K562 (cell line): ENCODE measurements around the gene GRIA3. TPM values are rescaled to one million over a fixed set of nuclear protein-coding genes. Genes with fewer than 3 reads are reported as not detected.
A peak's percentile ranks its signal among the peaks of the same experiment; 100 is the strongest.

ENCODE experiments used
- ATAC-seq: fragments of 200-7000 bp; cut with Tn5 transposase; 3 replicates; pipeline ENCODE4 v1.9.1; 2020; ENCODE audit warnings: moderate library complexity
- BruUV-seq: library from RNA; stranded (reverse); fragments of 400-500 nt; replicated peaks from 2 replicates; lab custom pipeline; 2021; lab: Mats Ljungman, UMichigan
- CTCF ChIA-PET: fragments of 300-600 bp; formaldehyde crosslinking; extraction: SDS; loops from one replicate; lab custom pipeline; 2021; ENCODE audit warnings: low intra/inter-chr PET ratio; lab: Yijun Ruan, JAX
- POLR2A ChIA-PET: fragments of 300-600, 350-650 bp; sonication (Branson Sonifier 250); formaldehyde crosslinking; extraction: SDS; loops from one replicate; lab custom pipeline; 2021; ENCODE audit warnings: antibody characterized with exemption, inconsistent platforms; lab: Yijun Ruan, JAX
- DNase-seq, 4 experiments: peaks; one replicate each; pipeline versions ENCODE4 v3.0.0 to v3.0.0-alpha.2; 2011 to 2018; ENCODE audit warnings: low spot score in 3 of 4, mixed read lengths in 3 of 4; ENCODE audit errors: extremely low read depth in 1 of 4
- FAIRE-seq: peaks from 2 replicates; lab custom pipeline; 2011; peaks lifted over from hg19 to GRCh38; lab: Jason Lieb, UNC
- H2AFZ ChIP-seq: 2 replicates; pipeline ENCODE4 v1.6.0; 2011; ENCODE audit warnings: low read depth, low read length, control low read depth, inconsistent platforms
- H3K27ac ChIP-seq: fragments of 200-600 bp; 3 replicates; pipeline ENCODE4 v1.8.0; 2011; ENCODE audit warnings: low read depth, mild to moderate bottlenecking, control low read depth, inconsistent platforms, low read length, moderate library complexity, mixed read lengths; ENCODE audit errors: extremely low read depth
- H3K27me3 ChIP-seq, 2 experiments: fragments of 300-600 bp in 1 of 2; 2 replicates in 1 of 2; 3 replicates in 1 of 2; pipeline versions ENCODE4 v1.6.0 to v1.8.0; 2011; ENCODE audit warnings: inconsistent platforms in 2 of 2, low read length in 2 of 2, mild to moderate bottlenecking in 1 of 2, mixed read lengths in 1 of 2, moderate library complexity in 1 of 2; ENCODE audit not compliant: control insufficient read depth in 2 of 2, insufficient read depth in 2 of 2
- H3K36me3 ChIP-seq: fragments of 300-600 bp; 3 replicates; pipeline ENCODE4 v1.8.0; 2011; ENCODE audit warnings: mild to moderate bottlenecking, low read length, inconsistent platforms; ENCODE audit not compliant: control insufficient read depth, insufficient read depth
- H3K4me1 ChIP-seq, 2 experiments: fragments of 200-600 bp in 1 of 2; replicated peaks in 1 of 2; 2 replicates in 1 of 2; 3 replicates in 1 of 2; pipeline versions ENCODE4 v1.5.1 to v1.8.0; 2011; ENCODE audit warnings: inconsistent platforms in 2 of 2, low read length in 2 of 2, mild to moderate bottlenecking in 1 of 2, mixed read lengths in 1 of 2, moderate library complexity in 1 of 2; ENCODE audit not compliant: control insufficient read depth in 2 of 2, insufficient read depth in 2 of 2
- H3K4me2 ChIP-seq: 2 replicates; pipeline ENCODE4 v1.6.1; 2011; ENCODE audit warnings: low read length, control low read depth, inconsistent platforms, mixed read lengths; ENCODE audit not compliant: insufficient read depth
- H3K4me3 ChIP-seq: fragments of 200-600 bp; sonication (generic), shearing (Covaris generic); 2 replicates; pipeline ENCODE4 v1.5.1; 2016; ENCODE audit warnings: control low read depth, inconsistent platforms
- H3K79me2 ChIP-seq: fragments of 200-600 bp; 3 replicates; pipeline ENCODE4 v1.8.0; 2011; ENCODE audit warnings: low read length, inconsistent platforms; ENCODE audit not compliant: control insufficient read depth, insufficient read depth
- H3K9ac ChIP-seq, 2 experiments: 2 replicates each; pipeline versions ENCODE4 v1.6.0 to v1.6.1; 2011; ENCODE audit warnings: low read depth in 2 of 2, low read length in 2 of 2, control low read depth in 1 of 2, inconsistent platforms in 1 of 2, mild to moderate bottlenecking in 1 of 2, mixed read lengths in 1 of 2; ENCODE audit not compliant: insufficient read depth in 1 of 2
- H3K9me1 ChIP-seq: one replicate; pipeline ENCODE4 v1.6.0; 2011; ENCODE audit warnings: inconsistent platforms, mild to moderate bottlenecking, low read length, moderate library complexity; ENCODE audit not compliant: control insufficient read depth, insufficient read depth
- H3K9me3 ChIP-seq: replicated peaks from 2 replicates; pipeline ENCODE4 v1.5.1; 2011; ENCODE audit warnings: low read depth, low read length, inconsistent platforms; ENCODE audit not compliant: control insufficient read depth, insufficient read depth
- H4K20me1 ChIP-seq: replicated peaks from 2 replicates; pipeline ENCODE4 v1.6.1; 2011; ENCODE audit warnings: low read length, inconsistent platforms, mixed read lengths; ENCODE audit not compliant: control insufficient read depth, insufficient read depth
- FOXM1 ChIP-seq, 2 experiments: fragments of 450-650 bp in 1 of 2; sonication (generic) in 1 of 2; formaldehyde crosslinking in 1 of 2; IDR thresholded peaks; 2 replicates each; pipeline versions ENCODE4 v1.6.1 to v1.9.0; 2017 to 2022; ENCODE audit warnings: low read depth in 2 of 2, mild to moderate bottlenecking in 2 of 2, missing genetic modification reagents in 1 of 2, moderate library complexity in 1 of 2
- HINFP ChIP-seq: fragments of 450-650 bp; conservative IDR thresholded peaks from 2 replicates; pipeline ENCODE4 v1.6.1; 2016; ENCODE audit warnings: missing genetic modification characterization, low read depth, mild to moderate bottlenecking, control low read depth, missing compliant biosample characterization
- PCBP1 ChIP-seq: fragments of 200-400 bp; formaldehyde crosslinking; IDR thresholded peaks from 2 replicates; pipeline ENCODE4 v1.6.1; 2018; ENCODE audit warnings: mild to moderate bottlenecking, low read depth, low read length; ENCODE audit not compliant: poor library complexity, severe bottlenecking
- WHSC1 ChIP-seq: IDR thresholded peaks from one replicate; pipeline ENCODE4 v1.6.1; 2012; ENCODE audit warnings: low read length, control low read depth, inconsistent platforms
- ZNF316 ChIP-seq: fragments of 450-650 bp; IDR thresholded peaks from 2 replicates; pipeline ENCODE4 v1.6.1; 2016
- WGBS: fragments of 100-300 bp; shearing (Covaris generic); methylation state at CpG from one replicate; pipeline ENCODE4 v1.1.6; 2016; ENCODE audit warnings: low coverage, mixed read lengths; ENCODE audit not compliant: insufficient coverage; ENCODE audit errors: missing lambda C conversion rate; 5-methylcytosine and 5-hydroxymethylcytosine counted together
- in situ Hi-C: fragments of 300-500 bp; cut with MboI; formaldehyde crosslinking; loops from 4 replicates; pipeline ENCODE4 v1.15.0; 2018; ENCODE audit warnings: inconsistent platforms, mixed read lengths
- intact Hi-C: fragments of 100-400 bp; cut with micrococcal nuclease; formaldehyde crosslinking; loops from 2 replicates; pipeline ENCODE4 v1.14.2; 2022
- polyA plus RNA-seq, 8 experiments: library from polyadenylated mRNA; depleted of rRNA in 4 of 8; stranded (reverse) in 5 of 8; unstranded in 3 of 8; fragments of >200 nt; fragmentation: Nextera tagmentation in 2 of 8; fragmentation: Illumina TruSeq in 1 of 8; extraction: Ambion mirVana in 2 of 8; extraction: Trizol in 1 of 8; gene quantifications; 2 replicates each; pipeline versions ENCODE4 v1.2.1 to v1.2.3, GENCODE V29; 2011 to 2014; ENCODE audit warnings: inconsistent platforms in 1 of 8, missing spikeins in 1 of 8
- total RNA-seq, 7 experiments: library from RNA; depleted of rRNA in 6 of 7; stranded (reverse); fragments of >200 nt in 6 of 7; fragmentation: Illumina TruSeq in 2 of 7; extraction: Trizol in 2 of 7; gene quantifications; 2 replicates each; pipeline versions ENCODE4 v1.2.1 to v1.2.3, GENCODE V29; 2011 to 2021; ENCODE audit warnings: low replicate concordance in 1 of 7
- TF ChIP-seq, protein P1 (sequence below): sonication (generic); formaldehyde crosslinking; IDR thresholded peaks from 2 replicates; pipeline ENCODE4 v1.8.0; 2022; ENCODE audit warnings: mild to moderate bottlenecking, missing genetic modification reagents

GRIA3 gene
- total and polyA plus RNA-seq, 9 of the 15 experiments (the other 6 are each of a cell fraction or from before 2014, with no cell fraction given) = 0.10 TPM; not detected in 8

DNA sequence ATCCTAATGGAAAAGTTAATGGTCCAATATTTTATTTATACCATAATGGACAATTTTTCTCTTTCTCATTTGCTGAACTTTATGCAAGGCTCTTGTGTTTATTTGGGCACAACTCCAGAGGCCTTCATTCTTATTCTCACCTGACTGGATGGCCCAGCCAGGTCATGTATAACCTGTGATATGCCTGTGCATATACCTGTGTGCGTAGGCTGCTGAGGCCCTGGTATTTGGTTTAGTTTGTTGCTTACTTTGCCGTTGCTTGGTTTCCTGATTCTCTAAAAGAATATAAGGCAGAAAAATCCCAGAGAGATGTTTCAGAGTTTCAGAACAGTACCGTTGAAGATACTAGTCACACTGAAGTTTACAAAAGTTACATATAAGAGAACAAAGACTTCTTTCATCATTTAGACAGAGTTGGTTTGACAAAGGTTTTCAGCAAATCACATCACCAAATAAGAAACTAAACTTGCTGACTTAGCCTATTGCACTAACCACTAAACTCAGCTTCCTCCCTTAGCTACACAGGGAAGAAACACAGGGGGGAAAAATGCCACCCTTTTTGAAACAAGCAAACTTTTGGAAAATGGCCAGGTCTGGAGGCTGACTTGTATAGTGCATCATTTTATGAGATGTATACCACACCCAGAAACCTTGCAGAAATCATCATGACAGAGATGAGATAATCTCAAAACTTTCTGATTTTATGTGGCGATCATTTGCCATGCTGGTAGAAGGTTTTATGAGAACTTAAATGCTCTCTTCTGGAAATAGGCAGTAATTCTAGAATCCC, 248.5 kb downstream of the GRIA3 start:
- 9% methylated on average over 4 of the region's 4 CpGs for WGBS
- Histone ChIP-seq H3K27me3 (no peaks in the 10 kb centered on the region), H3K9me1 (no peaks in the 10 kb centered on the region), H3K4me2 (no peak overlapping the region), H3K4me1 (no peaks in the 10 kb centered on the region), H3K27ac (no peak overlapping the region), H4K20me1 (no peaks in the 10 kb centered on the region), H3K9me3 (no peaks in the 10 kb centered on the region), H3K4me3 (no peak overlapping the region), H3K79me2 (no peaks in the 10 kb centered on the region), H2AFZ (no peak overlapping the region), H3K9ac (no peak overlapping the region), H3K36me3 (no peaks in the 10 kb centered on the region)
- intact Hi-C loops = no loop called here
- DNase-seq (no peak), FAIRE-seq (no peak), ATAC-seq (no peak)
- BruUV-seq = no TSS peak
- ChIA-PET CTCF (no interaction called here), POLR2A (no interaction called here)
- TF ChIP-seq, protein P1, sequence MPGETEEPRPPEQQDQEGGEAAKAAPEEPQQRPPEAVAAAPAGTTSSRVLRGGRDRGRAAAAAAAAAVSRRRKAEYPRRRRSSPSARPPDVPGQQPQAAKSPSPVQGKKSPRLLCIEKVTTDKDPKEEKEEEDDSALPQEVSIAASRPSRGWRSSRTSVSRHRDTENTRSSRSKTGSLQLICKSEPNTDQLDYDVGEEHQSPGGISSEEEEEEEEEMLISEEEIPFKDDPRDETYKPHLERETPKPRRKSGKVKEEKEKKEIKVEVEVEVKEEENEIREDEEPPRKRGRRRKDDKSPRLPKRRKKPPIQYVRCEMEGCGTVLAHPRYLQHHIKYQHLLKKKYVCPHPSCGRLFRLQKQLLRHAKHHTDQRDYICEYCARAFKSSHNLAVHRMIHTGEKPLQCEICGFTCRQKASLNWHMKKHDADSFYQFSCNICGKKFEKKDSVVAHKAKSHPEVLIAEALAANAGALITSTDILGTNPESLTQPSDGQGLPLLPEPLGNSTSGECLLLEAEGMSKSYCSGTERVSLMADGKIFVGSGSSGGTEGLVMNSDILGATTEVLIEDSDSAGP (CRISPR knock-in tag) = no peak
- TF ChIP-seq FOXM1 (IDR thresholded peaks at IDR 0.05; ENCODE audit: low read depth) (no peak), FOXM1 (CRISPR knock-in tag; IDR thresholded peaks at IDR 0.05; ENCODE audit: low read depth) (no peak), HINFP (tag) (no peak), WHSC1 (no peak), PCBP1 (no peak), ZNF316 (peak; percentile 6; the same call in 1 of the 2 replicates)
- in situ Hi-C loops = no loop called here
